ENCODE data around the gene SSR3.

- TF ChIP-seq CTCF (IDR thresholded peaks at IDR 0.05 in 4 of 5, conservative IDR thresholded peaks at IDR 0.05 in 1 of 5) (no peak), POLR2A (IDR thresholded peaks at IDR 0.05) (no peak)
These were observed 62.1 kb downstream of the SSR3 start for GRCh38 chr3:156492801-156493261.
